ENCODE measurements around the gene CERK. TPM values are rescaled to one million over a fixed set of nuclear protein-coding genes. Genes with fewer than 3 reads are reported as not detected.

CERK gene
- total RNA-seq, 3 donors from 2014 or later: 40.3 to 51.7 (median 50.0) TPM

DNA sequence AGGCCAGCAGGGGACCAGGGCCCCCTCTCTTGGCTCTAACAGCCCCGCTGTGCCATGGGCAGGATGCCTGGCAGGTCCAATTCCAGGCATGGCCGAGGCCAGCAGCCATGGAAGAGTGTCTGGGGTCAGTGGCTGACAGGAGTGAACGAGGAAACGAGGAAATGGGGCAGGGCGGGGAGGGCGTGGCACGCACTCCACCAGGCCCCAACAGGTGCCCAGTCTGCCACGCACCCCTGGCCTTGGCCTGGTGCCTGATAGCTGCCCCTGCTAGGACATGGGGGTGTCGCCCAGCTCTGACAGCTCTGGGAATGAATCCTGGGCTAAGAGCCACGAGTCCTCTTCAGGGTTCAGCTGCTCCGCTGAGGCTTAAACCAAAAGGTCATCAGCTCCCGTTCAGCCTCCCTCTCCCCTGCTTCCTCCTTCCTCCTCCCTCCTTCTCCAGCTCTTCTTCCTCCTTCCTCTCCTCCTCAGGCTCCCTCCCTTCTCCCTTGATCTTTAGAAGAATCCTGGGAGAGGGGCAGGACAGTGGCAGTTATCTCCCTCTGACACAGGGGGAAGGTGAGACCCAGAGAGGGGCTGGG lies 12.9 kb upstream of the CERK start:
- peaks cover 40% of the 10 kb centered on the region for H3K4me1 ChIP-seq (ENCODE audit: low read depth)
- peak; percentile 75 for ATAC-seq

DNA sequence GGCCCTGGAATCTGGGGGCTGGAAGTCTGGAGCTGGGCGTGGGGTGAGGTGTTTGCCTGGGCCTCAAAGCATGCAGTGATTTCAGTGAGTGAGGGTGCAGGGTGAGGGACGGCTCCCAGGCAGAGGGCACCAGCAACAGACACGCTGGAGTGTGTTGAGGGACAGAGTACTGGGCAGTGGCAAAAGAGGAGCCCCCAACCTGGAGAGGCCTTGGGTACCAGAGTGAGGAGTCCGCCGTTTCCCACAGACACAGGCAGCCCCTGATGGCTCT lies 12.4 kb upstream of the CERK start:
- TF ChIP-seq, protein P1, sequence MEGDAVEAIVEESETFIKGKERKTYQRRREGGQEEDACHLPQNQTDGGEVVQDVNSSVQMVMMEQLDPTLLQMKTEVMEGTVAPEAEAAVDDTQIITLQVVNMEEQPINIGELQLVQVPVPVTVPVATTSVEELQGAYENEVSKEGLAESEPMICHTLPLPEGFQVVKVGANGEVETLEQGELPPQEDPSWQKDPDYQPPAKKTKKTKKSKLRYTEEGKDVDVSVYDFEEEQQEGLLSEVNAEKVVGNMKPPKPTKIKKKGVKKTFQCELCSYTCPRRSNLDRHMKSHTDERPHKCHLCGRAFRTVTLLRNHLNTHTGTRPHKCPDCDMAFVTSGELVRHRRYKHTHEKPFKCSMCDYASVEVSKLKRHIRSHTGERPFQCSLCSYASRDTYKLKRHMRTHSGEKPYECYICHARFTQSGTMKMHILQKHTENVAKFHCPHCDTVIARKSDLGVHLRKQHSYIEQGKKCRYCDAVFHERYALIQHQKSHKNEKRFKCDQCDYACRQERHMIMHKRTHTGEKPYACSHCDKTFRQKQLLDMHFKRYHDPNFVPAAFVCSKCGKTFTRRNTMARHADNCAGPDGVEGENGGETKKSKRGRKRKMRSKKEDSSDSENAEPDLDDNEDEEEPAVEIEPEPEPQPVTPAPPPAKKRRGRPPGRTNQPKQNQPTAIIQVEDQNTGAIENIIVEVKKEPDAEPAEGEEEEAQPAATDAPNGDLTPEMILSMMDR (IDR thresholded peaks at IDR 0.05): no peak
- ATAC-seq (peak; percentile 2), DNase-seq (peak in 1 of 3 donors; percentile 50)
- H3K4me3 ChIP-seq: no peak overlapping the region
- no peaks in the 10 kb centered on the region for H3K9me3 ChIP-seq
- H3K36me3 ChIP-seq (ENCODE audit: low read depth): no peaks in the 10 kb centered on the region
- intact Hi-C loops (cut with DNase I, micrococcal nuclease): no loop called here
- peaks cover 40% of the 10 kb centered on the region for H3K4me1 ChIP-seq (ENCODE audit: low read depth)

More for the DNA sequence above, 12.9 kb upstream of the CERK start:
- TF ChIP-seq, protein P1 (IDR thresholded peaks at IDR 0.05): no peak
- H3K36me3 ChIP-seq (ENCODE audit: low read depth): no peaks in the 10 kb centered on the region
- peak; percentile 86 to 89 (median 87) for DNase-seq
- H3K4me3 ChIP-seq: no peak overlapping the region
- intact Hi-C loops (cut with DNase I, micrococcal nuclease): no loop called here
- peaks cover 1% of the 10 kb centered on the region for H3K9me3 ChIP-seq

DNA sequence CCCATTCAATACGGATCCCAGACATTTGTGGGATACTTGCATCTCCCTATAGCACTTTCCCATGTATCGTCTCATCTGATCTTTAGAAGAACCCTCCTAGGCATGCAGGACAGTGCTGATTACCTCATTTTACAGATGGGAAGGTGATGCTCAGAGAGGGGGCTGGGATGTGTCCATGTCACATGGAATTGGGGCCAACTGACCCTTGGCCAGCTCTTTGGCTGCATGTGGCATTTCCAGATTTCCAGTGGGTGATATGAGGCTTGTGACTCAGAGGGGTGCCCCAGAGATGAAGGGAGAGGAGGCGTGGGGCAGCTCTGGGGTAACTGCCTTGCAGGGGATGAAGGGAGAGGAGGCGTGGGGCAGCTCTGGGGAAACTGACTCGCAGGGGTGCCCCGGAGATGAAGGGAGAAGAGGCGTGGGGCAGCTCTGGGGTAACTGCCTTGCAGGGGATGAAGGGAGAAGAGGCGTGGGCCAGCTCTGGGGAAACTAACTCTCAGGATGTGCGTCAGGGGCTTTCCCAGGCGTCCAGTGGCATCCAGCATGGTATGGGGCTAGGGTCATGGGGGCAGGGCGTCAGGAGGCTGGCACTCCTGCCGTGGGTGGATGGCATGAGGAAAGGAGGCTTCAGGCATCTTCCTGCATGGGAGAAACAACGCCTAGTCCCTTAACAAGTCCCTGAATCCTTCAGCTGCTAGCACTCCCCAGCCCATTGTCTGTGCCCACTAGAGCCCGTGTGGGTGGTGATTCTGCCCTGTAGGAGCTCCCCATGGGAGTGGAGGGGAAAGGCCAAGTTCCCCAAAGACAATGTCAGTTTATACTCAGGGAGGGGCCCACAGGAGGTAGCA lies 11.9 kb upstream of the CERK start:
- intact Hi-C loops (cut with DNase I, micrococcal nuclease): no loop called here
- TF ChIP-seq, protein P1 (IDR thresholded peaks at IDR 0.05): no peak
- Histone ChIP-seq H3K4me1 (ENCODE audit: low read depth) (peaks cover 40% of the 10 kb centered on the region), H3K36me3 (ENCODE audit: low read depth) (no peaks in the 10 kb centered on the region), H3K9me3 (no peaks in the 10 kb centered on the region), H3K4me3 (no peak overlapping the region)
- DNase-seq: peak in 1 of 3 donors; percentile 53
- no peak for ATAC-seq

DNA sequence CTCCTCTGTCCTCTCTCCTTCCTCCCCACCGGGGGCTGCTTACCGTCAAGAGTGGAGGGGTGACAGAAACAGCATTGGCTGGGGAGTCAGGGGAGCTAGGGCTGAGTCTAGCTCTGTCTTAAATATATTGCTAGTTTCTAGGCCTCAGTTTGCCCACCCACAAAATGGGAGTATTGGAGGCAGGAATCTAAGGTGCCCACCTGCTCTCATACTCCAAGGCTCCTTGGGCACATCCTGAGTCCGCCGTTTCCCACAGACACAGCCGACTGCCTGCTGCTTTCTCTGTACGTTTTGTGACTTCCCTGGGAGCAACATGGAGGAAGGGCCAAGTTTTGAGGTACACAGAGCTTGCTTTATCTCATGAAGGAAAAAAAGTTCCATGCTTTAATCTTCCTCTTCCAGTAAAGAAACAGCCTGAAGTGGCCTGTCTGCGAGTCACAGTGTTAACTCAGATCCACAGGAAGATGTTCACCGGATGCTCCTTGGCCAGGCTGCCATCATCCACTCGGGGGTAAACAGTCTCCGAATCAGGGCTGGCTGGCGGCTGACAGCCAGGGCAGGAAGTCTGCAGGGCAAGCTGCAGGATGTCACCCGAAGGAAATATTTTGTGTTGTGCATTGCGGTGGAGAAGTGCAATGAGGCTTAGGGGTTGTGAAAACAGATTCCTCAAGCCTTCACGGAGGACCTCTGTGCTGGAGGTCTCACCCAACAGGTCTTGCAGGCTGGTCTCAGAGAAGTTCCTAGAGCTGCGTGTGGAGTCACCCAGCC lies 11.0 kb upstream of the CERK start:
- Histone ChIP-seq H3K36me3 (ENCODE audit: low read depth) (no peaks in the 10 kb centered on the region), H3K4me1 (ENCODE audit: low read depth) (peaks cover 36% of the 10 kb centered on the region), H3K9me3 (no peaks in the 10 kb centered on the region), H3K4me3 (no peak overlapping the region)
- ATAC-seq: no peak
- TF ChIP-seq, protein P1 (IDR thresholded peaks at IDR 0.05): no peak
- peak in 2 of 3 donors; percentile 39 to 70 for DNase-seq
- intact Hi-C loops (cut with DNase I, micrococcal nuclease): no loop called here

DNA sequence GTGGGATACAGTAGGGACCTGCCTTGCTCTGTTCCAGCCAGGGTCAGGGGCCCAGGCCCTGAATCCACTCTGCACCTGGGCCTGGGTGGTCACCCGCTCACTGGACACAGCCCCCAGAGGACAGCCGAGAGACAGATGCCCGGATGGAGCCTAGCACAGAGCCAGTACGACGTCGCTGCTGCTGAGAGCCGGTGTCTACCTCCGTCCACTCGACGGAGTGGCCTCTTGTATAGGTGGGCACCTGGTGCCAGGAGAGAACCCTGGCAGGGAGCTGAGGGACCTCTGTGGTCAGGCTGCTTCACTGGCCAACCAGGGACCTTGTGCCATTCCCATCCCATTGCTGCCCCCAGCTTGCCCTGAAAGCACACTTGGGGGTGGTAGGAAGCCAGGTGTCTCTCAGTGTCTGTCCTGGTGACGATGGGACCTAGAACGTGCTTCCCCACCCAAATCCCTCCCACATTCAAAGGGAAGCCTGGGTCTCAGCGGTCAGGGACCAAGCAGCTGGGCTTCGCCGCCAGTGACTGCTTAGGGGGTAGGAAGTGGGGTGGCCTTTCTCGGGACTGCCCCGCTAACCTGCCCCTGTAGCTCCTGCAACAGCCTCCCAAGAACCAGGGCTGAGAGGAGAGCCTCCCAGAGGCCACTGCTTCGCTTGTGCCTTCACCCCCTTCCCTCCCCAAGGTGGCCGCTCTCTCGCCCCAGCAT lies 10.3 kb upstream of the CERK start:
- DNase-seq (peak in 1 of 3 donors; percentile 54), ATAC-seq (no peak)
- H3K36me3 ChIP-seq (ENCODE audit: low read depth): no peaks in the 10 kb centered on the region
- no peak overlapping the region for H3K4me3 ChIP-seq
- no peaks in the 10 kb centered on the region for H3K9me3 ChIP-seq
- peaks cover 33% of the 10 kb centered on the region for H3K4me1 ChIP-seq (ENCODE audit: low read depth)
- TF ChIP-seq, protein P1 (IDR thresholded peaks at IDR 0.05): no peak
- intact Hi-C loops (cut with DNase I, micrococcal nuclease): no loop called here

All from mucosa of descending colon (tissue), 3 donors.